PC-3 (cell line): ENCODE results near the gene RMND1. TPM values are rescaled to one million over a fixed set of nuclear protein-coding genes. Genes with fewer than 3 reads are reported as not detected.

Source experiments
- ATAC-seq: fragments of 200-7000 bp; cut with Tn5 transposase; 2 replicates; pipeline ENCODE4 v1.9.1; 2020; ENCODE audit warnings: mild to moderate bottlenecking, moderate library complexity
- BruUV-seq: library from RNA; stranded (reverse); fragments of 400-500 nt; replicated peaks from 2 replicates; lab custom pipeline; 2021; lab: Mats Ljungman, UMichigan
- CTCF ChIA-PET: fragments of 300-600 bp; sonication (Branson Sonifier 250); formaldehyde crosslinking; loops from one replicate; lab custom pipeline; 2022; ENCODE audit warnings: antibody characterized with exemption; lab: Charles Lee
- POLR2A ChIA-PET: fragments of 300-600 bp; sonication (Branson Sonifier 250); formaldehyde crosslinking; loops from one replicate; lab custom pipeline; 2022; ENCODE audit warnings: antibody characterized with exemption; ENCODE audit not compliant: unreplicated experiment; lab: Charles Lee
- DNase-seq: peaks from one replicate; pipeline ENCODE4 v3.0.0-alpha.2; 2015
- H2AFZ ChIP-seq: fragments of 300-600 bp; sonication (generic); 2 replicates; pipeline ENCODE4 v1.6.0; 2016; ENCODE audit warnings: antibody characterized with exemption, low read length
- H3F3A ChIP-seq: fragments of 300-600 bp; sonication (generic); one replicate; pipeline ENCODE4 v1.6.0; 2017; ENCODE audit warnings: antibody characterized with exemption, low read length, control low read depth, mild to moderate bottlenecking; ENCODE audit not compliant: unreplicated experiment
- H3K27ac ChIP-seq: fragments of 300-600 bp; sonication (generic); 2 replicates; pipeline ENCODE4 v1.5.1; 2016; ENCODE audit warnings: mild to moderate bottlenecking, low read length
- H3K27me3 ChIP-seq: fragments of 300-600 bp; sonication (generic); 2 replicates; pipeline ENCODE4 v1.6.1; 2016; ENCODE audit warnings: low read length, mixed read lengths
- H3K36me3 ChIP-seq: fragments of 300-600 bp; sonication (generic); 2 replicates; pipeline ENCODE4 v1.6.1; 2016; ENCODE audit warnings: low read depth, mixed run types, low read length, mixed read lengths
- H3K4me1 ChIP-seq: fragments of 300-600 bp; sonication (generic); 2 replicates; pipeline ENCODE4 v1.5.1; 2016; ENCODE audit warnings: low read length; ENCODE audit not compliant: insufficient read depth
- H3K4me2 ChIP-seq: fragments of 300-600 bp; sonication (generic); 2 replicates; pipeline ENCODE4 v1.6.0; 2016; ENCODE audit warnings: low read length
- H3K4me3 ChIP-seq: fragments of 300-600 bp; sonication (generic); 2 replicates; pipeline ENCODE4 v1.5.1; 2016; ENCODE audit warnings: mild to moderate bottlenecking, low read length, mixed read lengths
- H3K79me2 ChIP-seq: fragments of 300-600 bp; sonication (generic); 2 replicates; pipeline ENCODE4 v1.6.1; 2017; ENCODE audit warnings: low read length, mixed read lengths
- H3K9ac ChIP-seq: fragments of 300-600 bp; sonication (generic); 2 replicates; pipeline ENCODE4 v1.6.0; 2016; ENCODE audit warnings: mild to moderate bottlenecking, low read length
- H3K9me2 ChIP-seq: fragments of 300-600 bp; sonication (generic); replicated peaks from 2 replicates; pipeline ENCODE4 v1.6.1; 2016; ENCODE audit warnings: mixed run types, low read length, mixed read lengths
- H3K9me3 ChIP-seq: fragments of 300-600 bp; sonication (generic); 2 replicates; pipeline ENCODE4 v1.6.1; 2016; ENCODE audit warnings: low read length, mixed read lengths
- H4K20me1 ChIP-seq: fragments of 300-600 bp; sonication (generic); 2 replicates; pipeline ENCODE4 v1.6.1; 2016; ENCODE audit warnings: low read length, mixed read lengths
- CTCF ChIP-seq: fragments of 300-600 bp; sonication (generic); conservative IDR thresholded peaks from 2 replicates; pipeline ENCODE4 v1.5.1; 2017; ENCODE audit warnings: antibody characterized with exemption, low read depth, mild to moderate bottlenecking, low read length
- EZH2 ChIP-seq: fragments of 300-600 bp; sonication (generic); IDR thresholded peaks from one replicate; pipeline ENCODE4 v1.6.1; 2017; ENCODE audit warnings: antibody characterized with exemption, mild to moderate bottlenecking, low read length; ENCODE audit not compliant: unreplicated experiment
- EZH2phosphoT487 ChIP-seq: fragments of 300-600 bp; sonication (generic); IDR thresholded peaks from 2 replicates; pipeline ENCODE4 v1.6.1; 2018; ENCODE audit warnings: mild to moderate bottlenecking, antibody characterized with exemption, low read length, borderline replicate concordance
- intact Hi-C: fragments of 100-400 bp; cut with micrococcal nuclease; formaldehyde crosslinking; loops from 2 replicates; pipeline ENCODE4 v1.9.0; 2023
- total RNA-seq: library from RNA; depleted of rRNA; stranded (reverse); fragments of >200 nt; gene quantifications from 2 replicates; pipeline ENCODE4 v1.2.3, GENCODE V29; 2014

Gene RMND1
- total RNA-seq, 1 experiment from 2014 or later: 20.8 TPM

GRCh38 chr6:151393410-151393809 is 58.5 kb downstream of the RMND1 start:
- H3K9me2 ChIP-seq: no peaks in the 10 kb centered on the region
- no peak overlapping the region for H3K9ac ChIP-seq
- H3K79me2 ChIP-seq: peaks cover 81% of the 10 kb centered on the region
- BruUV-seq: no TSS peak
- no peak overlapping the region for H2AFZ ChIP-seq
- H4K20me1 ChIP-seq: peaks cover 16% of the 10 kb centered on the region
- no peaks in the 10 kb centered on the region for H3F3A ChIP-seq
- TF ChIP-seq EZH2 (no peak), EZH2phosphoT487 (no peak), CTCF (no peak)
- peaks cover 27% of the 10 kb centered on the region for H3K4me1 ChIP-seq
- H3K9me3 ChIP-seq: no peaks in the 10 kb centered on the region
- H3K27ac ChIP-seq: no peak overlapping the region
- H3K4me3 ChIP-seq: peak overlapping the region; percentile 76
- DNase-seq: no peak
- peak overlapping the region; percentile 90 for H3K4me2 ChIP-seq
- intact Hi-C loops: no loop called here
- H3K27me3 ChIP-seq: no peaks in the 10 kb centered on the region
- ChIA-PET POLR2A (no interaction called here), CTCF (no interaction called here)
- no peaks in the 10 kb centered on the region; the same call in 1 of the 2 replicates for H3K36me3 ChIP-seq
- no peak for ATAC-seq

- H3K27ac ChIP-seq: peak overlapping the region; percentile 50
- H3K36me3 ChIP-seq: peaks cover 7% of the 10 kb centered on the region; the same call in 1 of the 2 replicates
- ATAC-seq: no peak
- no peak overlapping the region for H2AFZ ChIP-seq
- peaks cover 81% of the 10 kb centered on the region for H3K79me2 ChIP-seq
- H3K9me2 ChIP-seq: no peaks in the 10 kb centered on the region
- peak overlapping the region; percentile 76 for H3K4me3 ChIP-seq
- peaks cover 30% of the 10 kb centered on the region for H3K4me1 ChIP-seq
- H3F3A ChIP-seq: no peaks in the 10 kb centered on the region
- no peaks in the 10 kb centered on the region for H3K27me3 ChIP-seq
- ChIA-PET CTCF (interaction anchor here (0.6 kb wide), 1 partner anchor 23 kb away, joined by 3 read pairs; no protein-coding TSS in a partner anchor), POLR2A (no interaction called here)
- no peak for DNase-seq
- no peak for TF ChIP-seq EZH2phosphoT487
- no peak for TF ChIP-seq CTCF
- no peak for TF ChIP-seq EZH2
- no peaks in the 10 kb centered on the region for H3K9me3 ChIP-seq
- peaks cover 16% of the 10 kb centered on the region for H4K20me1 ChIP-seq
- H3K9ac ChIP-seq: peak overlapping the region; percentile 57
- BruUV-seq: TSS peak; percentile 40
- H3K4me2 ChIP-seq: peak overlapping the region; percentile 90
- intact Hi-C loops: no loop called here
These were observed 59.5 kb downstream of the RMND1 start for GRCh38 chr6:151392427-151392826.
